ENCODE data around the gene OSMR.

Gene OSMR

DNA sequence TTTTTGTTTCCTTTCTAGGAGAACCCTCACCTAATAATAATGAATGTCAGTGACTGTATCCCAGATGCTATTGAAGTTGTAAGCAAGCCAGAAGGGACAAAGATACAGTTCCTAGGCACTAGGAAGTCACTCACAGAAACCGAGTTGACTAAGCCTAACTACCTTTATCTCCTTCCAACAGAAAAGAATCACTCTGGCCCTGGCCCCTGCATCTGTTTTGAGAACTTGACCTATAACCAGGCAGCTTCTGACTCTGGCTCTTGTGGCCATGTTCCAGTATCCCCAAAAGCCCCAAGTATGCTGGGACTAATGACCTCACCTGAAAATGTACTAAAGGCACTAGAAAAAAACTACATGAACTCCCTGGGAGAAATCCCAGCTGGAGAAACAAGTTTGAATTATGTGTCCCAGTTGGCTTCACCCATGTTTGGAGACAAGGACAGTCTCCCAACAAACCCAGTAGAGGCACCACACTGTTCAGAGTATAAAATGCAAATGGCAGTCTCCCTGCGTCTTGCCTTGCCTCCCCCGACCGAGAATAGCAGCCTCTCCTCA lies 87.1 kb downstream of the OSMR start:
- no peak for DNase-seq

DNA sequence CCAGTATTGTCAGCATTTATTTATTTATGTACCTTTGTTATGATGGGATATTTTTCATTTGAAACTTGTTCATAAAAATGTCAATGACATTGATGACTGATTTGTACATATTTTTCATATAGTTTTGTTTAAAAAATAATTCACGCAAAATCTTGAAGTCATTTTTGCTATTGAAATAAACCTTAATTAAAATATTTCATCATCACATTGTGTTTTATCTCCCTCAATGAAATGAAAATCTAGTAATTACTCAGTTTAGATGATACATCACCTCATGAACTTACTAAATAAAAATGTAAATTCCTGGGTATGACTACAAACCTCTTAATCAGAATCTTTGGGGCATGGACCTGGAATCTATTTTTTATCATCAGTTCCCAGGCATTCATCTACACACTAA lies 89.6 kb downstream of the OSMR start:
- no peak for DNase-seq

DNA sequence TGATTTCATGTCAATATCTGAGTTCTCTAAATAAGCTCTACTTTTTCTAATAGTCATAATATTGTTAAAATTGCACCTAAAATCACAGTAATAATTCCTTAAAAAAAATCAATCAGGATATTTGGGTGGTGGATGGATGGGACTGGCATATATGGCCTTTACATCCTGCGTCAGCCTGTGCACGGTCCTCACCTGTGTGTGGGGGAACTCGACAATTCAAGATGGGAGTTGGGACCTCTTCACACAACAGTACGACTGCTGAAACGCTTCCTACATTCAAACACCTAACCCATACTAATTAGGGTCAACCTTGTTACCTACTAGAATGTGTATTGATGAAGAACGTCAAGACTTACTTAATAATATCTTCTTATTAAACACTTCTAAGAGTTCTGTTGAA lies 90.5 kb downstream of the OSMR start:
- no peak for DNase-seq

DNA sequence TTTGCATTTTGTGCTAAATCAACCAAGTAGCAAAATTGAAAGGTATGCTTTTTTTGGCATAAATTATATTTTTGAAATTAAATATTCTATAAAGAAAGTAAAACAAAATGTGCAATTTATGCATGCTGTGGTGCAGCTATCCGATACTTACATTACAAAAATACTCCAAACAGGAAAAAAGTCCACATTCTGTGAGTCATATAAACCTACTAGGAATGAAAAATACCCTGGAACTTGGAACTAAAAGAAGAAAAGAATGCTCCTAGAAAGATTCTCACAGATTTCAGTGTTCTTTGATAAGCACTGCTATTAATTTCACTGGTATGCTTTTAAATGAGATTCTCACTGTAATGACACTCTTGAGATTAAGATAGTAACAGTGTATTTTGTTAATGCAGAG lies 92.6 kb downstream of the OSMR start:
- no peak for DNase-seq

DNA sequence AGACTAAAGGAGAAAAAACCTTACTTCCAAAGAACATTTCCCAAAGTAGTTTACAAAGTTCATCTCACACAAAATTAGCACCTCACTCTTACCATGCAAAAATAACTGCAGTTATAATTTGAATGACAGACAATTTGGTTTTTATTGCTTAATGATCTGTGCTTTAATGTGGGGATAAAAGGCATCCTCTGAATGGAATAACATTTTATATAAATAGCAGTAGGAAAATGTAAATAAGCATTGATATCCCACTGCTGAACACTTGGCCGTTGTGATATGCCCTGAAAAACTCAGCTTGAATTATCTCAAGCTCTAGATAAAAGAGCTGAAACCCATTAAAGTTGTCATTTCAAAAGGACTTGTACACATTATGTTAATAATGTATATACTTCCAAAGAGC lies 93.2 kb downstream of the OSMR start:
- DNase-seq = no peak

DNA sequence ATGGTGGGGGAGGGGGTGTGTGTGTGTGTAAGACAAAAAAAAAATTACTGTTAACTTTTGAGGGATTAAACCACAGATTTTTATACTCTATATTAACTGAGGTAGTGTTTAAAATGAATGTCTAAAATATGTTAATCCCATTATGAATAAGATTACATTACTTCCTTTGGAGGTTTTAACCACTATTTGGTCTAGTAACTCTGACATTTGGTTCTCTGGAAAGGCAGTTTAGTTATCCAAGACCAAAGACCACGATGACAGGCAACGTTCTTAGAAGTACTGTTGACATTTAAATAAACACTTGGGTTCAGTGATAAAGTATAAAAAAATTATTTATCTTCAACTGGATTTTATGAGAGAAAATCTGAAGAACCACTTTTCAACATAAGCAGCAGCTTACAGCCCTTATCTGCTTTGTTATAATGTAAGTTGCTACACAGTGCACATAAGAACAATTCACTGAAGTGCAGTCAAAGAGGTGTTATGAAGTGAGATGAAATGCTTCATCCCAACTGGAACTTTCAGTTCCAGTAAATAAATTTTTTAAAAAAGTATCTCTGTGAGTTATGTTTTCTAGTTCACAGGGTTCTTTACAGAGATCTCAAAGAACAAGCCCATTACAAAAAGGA lies 94.5 kb downstream of the OSMR start:
- DNase-seq = no peak

DNA sequence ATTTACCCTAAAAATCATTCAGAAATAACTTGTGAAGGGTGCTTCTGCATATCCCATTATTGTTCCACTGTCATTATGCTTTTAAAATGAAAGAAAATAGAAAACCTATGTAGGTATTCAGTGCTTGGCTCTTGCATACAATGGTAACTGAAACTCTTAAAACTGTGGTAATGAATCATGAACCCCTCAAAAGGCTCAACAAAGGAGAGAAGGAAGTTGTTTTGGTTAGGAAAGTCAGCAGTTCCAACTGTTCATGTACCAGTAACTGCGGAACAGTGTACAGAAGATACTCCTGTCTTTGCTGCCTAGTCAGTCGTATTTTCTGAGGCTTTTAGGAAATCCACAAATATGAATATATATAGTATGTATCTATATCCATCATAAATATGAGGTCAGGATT lies 96.1 kb downstream of the OSMR start:
- DNase-seq = no peak

DNA sequence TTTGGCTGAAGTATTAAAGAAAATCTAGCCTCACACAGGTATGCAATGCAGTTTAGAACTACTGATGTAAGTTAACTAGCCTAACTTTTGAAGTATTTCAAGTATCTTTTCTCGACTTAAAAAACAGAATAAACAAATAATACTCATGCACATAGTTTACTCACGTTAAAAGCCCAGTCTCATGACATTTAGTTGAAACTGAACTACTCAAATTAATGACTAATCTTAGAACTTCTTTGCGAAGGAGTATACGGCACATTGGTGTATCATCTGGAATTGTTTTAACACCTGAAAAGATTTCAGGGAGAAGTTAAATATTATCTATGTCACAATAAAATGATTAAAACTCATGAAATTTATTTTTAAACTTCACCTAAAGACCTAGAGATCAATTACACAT lies 98.5 kb downstream of the OSMR start:
- no peak for DNase-seq

DNA sequence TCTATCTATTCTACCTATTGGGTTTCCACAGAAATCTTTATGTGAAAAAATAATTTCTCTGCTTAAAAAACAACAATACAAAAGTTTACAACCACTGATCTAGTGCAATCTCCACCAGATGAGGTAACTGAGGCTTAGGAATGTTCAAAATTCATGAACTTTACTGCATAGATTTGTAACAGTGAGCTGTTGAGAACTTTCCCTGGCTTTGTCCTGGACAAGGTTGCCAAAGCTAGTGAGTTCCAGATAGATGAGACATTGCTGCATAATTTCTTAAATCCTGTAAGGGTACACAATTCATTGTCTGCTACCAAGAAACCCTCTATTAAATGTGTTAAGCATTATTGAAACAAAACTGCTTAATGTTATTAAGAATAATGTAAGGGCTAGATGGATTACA lies 102.7 kb downstream of the OSMR start:
- DNase-seq = no peak

DNA sequence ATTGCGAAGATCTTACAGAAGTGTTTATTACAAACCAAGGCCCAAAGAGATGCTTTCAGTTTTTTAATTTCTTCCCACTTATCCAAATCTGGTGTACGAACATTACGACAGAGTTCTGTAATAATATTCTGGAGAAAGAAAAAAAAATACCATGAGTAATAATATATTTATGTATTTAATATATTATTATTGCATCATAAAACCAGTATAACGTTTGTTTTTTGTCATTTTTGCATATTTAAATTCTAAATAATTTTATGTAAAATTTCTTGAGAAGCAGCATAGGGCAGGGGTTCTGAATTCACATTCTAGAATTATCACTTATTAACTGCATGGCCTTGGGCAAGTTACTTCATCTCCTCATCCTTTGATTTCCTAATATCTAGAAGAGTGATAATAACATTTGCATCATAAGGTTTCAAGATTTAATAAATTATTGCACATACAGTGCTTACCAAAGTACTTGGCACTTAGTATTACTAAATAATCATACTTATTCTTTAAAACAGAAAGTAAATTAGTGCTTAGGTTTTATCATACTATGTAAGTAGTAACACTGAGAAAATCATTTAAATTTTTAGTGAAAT lies 107.7 kb downstream of the OSMR start:
- no peak for DNase-seq

DNA sequence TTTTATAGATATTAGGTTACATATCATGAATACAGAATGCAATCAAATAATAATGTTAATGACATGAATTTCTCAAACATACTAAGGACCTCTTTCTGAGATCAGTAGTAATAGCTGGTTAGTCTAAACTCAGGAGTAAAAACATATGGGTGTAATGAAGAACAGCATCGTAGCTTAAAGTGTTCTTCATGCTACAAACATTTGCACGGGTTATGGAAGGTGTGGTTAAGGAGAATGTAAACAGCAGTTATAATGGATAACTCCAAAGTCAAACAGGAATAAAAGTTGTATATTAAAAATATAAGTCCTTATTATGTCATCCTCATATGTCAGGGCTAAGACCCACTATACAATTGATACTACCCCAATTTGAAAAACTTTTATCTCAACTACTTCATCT lies 115.9 kb downstream of the OSMR start:
- DNase-seq = no peak

DNA sequence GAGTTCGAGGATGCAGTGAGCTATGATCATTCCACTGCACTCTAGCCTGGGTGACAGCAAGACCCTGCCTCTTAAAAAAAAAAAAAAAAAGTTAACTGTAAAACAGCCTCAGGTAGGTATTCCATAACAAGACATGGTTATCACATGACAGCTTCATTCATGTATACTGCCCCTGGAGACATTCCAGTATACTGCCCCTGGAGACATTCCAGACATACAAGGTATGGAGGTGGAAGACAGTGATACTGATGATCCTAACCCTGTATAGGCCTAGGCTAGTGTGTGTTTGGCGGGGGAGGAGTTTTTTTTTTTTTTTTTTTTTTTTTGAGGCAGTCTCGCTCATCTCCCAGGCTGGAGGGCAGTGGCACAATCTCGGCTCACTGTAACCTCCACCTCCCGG lies 122.9 kb downstream of the OSMR start:
- DNase-seq = no peak

DNA sequence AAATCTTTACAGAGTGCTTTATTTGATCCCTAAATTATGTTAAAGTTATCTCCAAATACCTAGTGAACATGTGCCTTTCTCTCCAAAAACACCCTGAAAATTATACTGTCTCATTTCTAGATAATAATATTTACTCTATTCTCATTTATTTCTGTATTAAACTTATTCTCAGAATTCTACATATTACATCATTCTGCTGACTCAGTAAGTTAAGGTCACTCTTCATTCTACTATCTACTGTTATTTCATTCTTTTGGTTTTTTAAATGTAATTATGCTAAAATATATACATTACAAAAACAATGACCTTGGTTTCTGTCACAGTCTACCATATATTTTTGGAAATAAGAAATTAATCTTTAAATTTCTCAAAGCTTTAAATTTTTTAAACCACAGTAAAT lies 132.2 kb downstream of the OSMR start:
- DNase-seq = no peak

DNA sequence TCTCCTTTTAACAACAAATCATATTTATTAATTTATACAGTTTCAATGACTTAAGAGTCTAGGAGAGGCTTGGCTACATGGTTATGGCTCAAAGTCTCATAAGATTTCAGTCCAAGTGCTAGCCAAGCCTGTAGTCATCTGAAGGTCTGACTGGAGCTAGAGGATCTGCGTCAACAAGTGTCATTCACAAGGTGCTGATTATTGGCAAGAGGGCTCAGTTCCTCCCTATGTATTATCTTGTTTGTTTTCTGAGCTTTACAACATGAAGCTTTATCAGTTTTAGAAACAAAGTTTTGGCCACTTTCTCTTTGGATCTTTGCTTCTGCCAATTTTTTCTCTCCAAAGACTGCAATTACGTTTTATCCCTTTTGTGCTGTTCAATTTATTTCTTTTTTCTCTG lies 133.7 kb downstream of the OSMR start:
- DNase-seq = no peak

Measured in T1000 (cell line).